GM21529 (cell line): Measurements from ENCODE around the gene DMXL2.
"Not testable (repeated sequence)": the region's sequence is repeated elsewhere in the genome, so short reads cannot be mapped to it uniquely, and the experiment has no call there.

Source experiments
- ATAC-seq: cut with Tn5 transposase; IDR thresholded peaks from one replicate; pipeline ENCODE4 v1.9.1; 2021; ENCODE audit not compliant: unreplicated experiment

DMXL2 gene

DNA sequence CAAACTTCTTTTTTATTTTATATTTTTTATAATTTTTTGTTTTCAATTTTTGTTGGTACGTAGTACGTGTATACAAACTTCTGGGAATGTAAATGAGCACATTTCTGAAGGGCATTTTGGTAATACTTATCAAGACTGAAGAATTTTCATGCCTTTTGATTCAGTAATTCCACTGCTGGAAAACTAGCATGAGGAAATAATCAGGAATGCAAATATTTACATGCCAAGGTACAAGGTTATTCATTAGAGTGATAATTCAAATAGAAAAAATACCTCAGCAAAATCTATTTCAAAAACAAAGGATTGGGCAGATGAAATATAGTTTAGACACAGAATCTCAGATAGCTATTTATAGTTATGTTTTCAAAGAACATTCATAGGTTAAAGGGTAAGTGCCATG lies 128.7 kb downstream of the DMXL2 start:
- no peak for ATAC-seq

DNA sequence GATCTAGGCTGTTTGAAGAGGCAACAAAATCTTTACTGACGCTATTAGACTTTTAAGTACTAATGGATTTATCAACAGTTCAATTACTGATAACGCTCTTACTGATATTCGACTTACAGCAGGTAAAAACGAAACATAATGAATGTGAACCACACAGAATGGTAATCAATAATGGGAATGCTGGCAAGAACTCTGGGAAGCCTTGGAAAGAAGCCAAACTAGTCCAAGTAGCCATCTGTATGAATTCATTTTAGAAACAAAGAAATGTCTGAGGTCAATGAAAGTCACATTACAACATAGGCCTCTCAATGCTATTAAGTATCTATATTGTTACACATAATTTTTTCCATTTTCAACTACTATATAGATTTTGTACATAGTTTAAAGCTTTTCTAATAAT lies 130.0 kb downstream of the DMXL2 start:
- no peak for ATAC-seq

DNA sequence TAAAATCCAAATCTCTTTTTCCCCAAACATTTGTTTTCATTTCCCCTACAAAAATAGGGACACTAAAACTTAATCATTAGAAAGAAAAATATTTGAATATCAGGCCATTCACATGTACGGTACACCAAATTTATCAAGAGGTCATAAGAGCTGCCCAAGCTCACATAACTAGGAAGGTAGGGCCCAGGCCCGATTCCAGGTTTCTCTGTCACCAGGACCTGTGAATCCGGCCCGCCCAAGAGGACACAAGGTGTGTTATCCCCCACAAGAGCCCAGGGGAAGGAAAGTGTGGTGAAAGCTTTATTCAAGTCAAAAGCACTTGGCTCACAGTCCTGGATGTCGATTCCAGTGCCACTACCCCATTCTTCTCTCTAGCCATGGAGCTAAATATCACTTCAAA lies 130.6 kb downstream of the DMXL2 start:
- no peak for ATAC-seq

DNA sequence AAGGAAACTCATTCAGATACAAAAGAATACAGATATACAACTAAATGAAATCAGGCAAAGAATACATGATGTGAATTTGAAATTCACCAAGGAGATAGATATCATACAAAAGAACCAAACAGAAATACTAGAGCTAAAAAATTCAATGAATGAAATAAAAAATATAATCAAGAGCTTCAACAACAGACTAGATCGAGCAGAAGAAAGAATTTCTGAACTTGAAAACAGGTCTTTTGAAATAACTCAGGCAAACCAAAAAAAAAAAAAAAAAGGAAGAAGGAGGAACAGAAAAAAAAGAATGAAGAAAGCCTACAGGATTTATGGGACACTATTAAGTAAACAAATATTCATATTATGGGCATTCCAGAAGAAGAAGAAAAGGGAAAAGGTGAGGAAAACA lies 137.8 kb downstream of the DMXL2 start:
- no peak for ATAC-seq

- no peak for ATAC-seq
Measured at GRCh38 chr15:51483985-51484384, 138.6 kb downstream of the DMXL2 start.

DNA sequence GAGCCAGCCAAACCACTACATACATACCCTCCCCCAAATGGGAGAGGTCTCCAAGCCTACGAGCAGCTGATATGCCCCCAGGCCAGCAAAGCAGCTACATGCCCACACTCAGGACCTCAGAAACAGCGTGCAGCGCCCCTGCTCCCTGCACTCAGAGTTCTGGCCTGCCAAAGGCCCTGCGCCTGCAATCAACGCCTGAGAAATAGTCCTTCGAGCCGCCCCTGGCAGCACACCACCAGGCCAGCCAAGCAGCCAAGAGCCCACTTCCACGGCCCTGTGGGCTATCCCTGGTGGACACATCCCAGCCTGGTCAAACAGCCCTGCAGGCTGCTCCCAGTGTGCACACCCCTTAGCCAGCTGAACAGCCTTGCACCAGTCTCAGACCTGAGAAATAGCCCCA lies 139.1 kb downstream of the DMXL2 start:
- ATAC-seq, result no peak

GRCh38 chr15:51475736-51476135 lies 146.8 kb downstream of the DMXL2 start:
- ATAC-seq, result no peak

GRCh38 chr15:51470512-51470911 lies 152.1 kb downstream of the DMXL2 start:
- no peak for ATAC-seq

DNA sequence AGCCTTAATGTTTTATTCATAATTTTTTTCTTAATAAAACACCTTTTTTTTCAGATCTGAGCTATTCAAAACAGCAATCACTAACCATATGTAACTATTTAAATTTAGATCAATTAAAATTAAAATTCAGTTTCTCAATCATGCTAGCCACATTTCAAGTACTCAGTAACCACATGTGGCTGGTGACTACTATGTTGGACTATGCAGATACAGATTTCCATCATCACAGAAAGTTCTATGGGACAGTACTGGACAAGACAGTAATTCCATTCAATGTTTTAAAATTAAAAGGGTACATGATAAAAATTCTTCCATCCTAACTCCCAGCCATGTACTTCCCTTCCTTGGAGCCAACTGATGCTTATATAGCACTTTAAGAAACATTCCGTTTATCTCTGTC lies 161.8 kb downstream of the DMXL2 start:
- ATAC-seq, result no peak

- ATAC-seq, result no peak
Measured at GRCh38 chr15:51450001-51450400, 172.6 kb downstream of the DMXL2 start.

- ATAC-seq, result no peak
Measured at GRCh38 chr15:51448622-51449399, 173.8 kb downstream of the DMXL2 start.

DNA sequence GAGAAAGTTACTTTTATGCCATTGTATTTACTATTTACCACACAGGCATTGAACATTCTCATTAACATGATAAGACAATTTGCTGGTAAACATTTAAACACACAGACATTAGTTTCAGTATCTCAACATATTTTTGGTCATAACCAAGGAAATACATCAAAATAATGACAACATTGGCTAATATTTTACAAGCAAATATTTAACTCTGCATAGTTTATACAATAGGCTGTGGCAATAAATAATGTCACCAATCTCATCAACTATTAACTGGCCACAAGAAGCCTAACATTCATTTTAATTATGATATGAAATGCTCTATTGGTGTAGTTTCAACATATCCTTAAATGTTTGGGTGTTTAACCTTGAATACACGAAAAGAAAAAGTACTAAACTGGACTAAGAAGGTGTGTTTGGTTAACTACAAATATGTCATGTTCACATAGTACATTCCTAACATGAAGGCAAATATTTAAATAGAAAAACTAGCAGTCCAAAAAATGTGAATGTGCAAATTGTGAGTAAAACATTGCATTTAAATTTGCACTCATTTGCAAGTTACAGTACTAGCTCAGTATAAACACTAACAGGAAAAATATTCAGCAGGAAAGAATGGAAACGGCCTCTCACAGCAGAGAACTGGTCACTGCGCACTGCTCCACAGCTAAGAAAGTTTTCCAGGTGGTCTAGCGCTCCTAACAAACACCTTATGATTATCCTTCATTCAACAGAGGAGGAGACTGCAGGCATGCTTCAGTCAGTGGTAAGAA lies 174.5 kb downstream of the DMXL2 start:
- ATAC-seq, result no peak

DNA sequence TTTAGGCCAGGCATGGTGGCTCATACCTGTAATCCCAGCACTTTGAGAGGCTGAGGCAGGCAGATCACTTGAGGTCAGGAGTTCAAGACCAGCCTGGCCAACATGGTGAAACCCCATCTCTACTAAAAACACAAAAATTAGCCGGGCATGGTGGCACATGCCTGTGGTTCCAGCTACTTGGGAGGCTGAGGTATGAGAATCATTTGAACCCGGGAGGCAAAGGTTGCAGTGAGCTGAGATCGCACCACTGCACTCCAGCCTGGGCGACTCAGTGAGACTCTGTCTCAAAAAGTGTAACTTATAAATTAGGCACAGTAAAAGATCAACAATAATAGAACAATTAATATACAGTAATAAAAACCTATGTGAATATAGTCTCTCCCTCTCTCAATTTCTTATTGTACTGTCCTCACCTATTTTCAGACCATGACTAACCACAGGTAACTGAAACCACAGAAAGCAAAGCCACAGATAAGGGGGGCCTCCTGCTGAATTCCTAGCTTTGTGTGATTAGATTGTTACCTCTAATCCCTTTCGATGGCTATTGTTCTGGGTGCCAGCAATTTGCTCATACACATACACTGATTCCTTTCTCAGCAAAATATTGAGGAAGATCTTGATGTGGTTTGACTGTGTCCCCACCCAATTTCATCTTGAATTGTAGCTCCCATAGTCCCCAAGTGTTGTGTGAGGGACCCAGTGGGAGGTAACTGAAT lies 176.4 kb downstream of the DMXL2 start:
- ATAC-seq, result not testable (repeated sequence)

DNA sequence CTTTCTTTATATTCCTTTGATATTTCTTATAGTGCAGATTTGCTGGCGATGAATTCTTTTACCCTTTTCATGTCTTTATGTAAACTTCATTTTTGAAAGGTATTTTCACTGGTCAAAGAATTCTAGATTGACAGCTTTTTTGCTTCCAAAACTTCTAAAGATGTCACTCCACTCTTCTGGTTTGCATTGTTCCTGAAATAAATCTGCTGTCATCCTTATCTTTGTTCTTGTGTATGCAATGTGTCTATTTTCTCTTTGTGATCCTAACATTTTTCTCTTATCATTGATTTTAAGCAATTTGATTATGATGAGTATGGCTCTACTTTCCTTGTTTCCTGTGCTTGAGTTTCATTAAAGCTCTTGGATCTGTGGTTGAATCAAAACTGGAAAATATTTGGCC lies 177.8 kb downstream of the DMXL2 start:
- no peak for ATAC-seq

DNA sequence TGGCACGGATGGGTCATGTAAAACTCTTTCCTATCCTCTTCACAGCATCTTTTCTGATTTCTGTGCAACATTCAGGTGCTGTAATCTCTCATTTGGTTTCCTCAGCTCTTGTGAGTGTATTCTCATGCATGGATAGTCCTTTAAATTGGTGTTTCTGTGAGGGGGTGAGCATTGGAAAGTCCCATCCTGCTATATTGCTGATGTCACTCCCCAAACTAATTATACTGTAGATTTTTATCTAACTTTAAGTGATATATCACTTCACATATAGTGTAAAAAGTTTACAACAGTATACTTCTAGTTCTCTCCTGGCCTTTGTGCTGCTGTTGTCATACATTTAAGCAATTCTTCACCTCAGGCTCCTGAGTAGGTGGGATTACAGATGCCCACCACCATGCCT lies 178.5 kb downstream of the DMXL2 start:
- ATAC-seq, result no peak

GRCh38 chr15:51443282-51443914 lies 179.2 kb downstream of the DMXL2 start:
- ATAC-seq, result no peak

DNA sequence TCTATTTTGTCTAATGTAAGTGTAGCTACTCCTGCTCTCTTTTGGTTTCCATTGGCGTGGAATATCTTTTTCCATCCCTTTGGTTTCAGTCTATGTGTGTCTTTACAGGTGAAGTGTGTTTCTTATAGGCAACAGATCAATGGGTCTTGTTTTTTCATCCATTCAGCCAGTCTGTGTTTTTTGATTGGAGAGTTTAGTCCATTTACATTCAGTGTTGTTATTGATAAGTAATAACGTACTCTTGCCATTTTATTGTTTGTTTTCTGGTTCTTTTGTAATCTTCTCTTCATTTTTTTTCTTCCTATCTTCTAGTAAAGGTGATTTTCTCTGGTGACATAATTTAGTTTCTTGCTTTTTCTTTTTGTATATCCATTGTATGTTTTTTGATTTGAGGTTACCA lies 184.0 kb downstream of the DMXL2 start:
- ATAC-seq, result no peak

GRCh38 chr15:51425517-51426040 lies 197.0 kb downstream of the DMXL2 start:
- ATAC-seq, result no peak

- ATAC-seq, result no peak
Measured at GRCh38 chr15:51424780-51425179, 197.8 kb downstream of the DMXL2 start.

DNA sequence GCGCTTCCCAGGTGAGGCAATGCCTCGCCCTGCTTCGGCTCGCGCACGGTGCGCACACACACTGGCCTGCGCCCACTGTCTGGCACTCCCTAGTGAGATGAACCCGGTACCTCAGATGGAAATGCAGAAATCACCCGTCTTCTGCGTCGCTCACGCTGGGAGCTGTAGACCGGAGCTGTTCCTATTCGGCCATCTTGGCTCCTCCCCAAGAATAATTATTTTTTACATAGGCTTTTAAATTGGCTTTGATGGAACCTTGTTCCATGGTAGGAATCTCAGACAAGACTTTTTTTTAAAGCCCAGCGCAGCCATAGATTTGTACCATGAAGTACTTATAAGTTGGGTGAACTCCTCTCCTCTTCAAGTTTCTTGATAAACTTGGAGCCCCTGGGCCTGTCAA lies 199.5 kb downstream of the DMXL2 start:
- not testable (repeated sequence) for ATAC-seq

DNA sequence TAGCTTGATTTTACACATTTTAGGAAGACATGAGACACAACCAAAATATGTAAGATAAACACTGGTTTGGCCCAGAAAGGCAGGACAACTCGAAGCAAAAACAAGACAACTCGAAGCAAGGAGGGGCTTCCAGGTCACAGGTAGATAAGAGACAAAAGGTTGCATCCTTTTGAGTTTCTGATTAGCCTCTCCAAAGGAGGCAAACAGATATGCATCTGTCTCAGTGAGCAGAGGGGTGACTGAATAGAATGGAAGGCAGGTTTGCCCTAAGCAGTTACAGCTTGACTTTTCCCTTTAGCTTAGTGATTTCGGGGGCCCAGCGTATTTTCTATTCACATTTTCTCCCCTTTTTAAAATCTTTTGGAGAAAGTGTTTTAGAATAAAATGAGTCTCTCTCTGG lies 206.4 kb downstream of the DMXL2 start:
- ATAC-seq, result no peak
